ENCODE results near the gene USP30.

- TF ChIP-seq POLR2A (IDR thresholded peaks at IDR 0.05) (no peak), CTCF (IDR thresholded peaks at IDR 0.05 in 4 of 5, conservative IDR thresholded peaks at IDR 0.05 in 1 of 5) (no peak)
These were observed 34.1 kb upstream of the USP30 start for GRCh38 chr12:109018296-109018695.
